K562 (cell line): ENCODE data around the gene KLK15. TPM values are rescaled to one million over a fixed set of nuclear protein-coding genes. Genes with fewer than 3 reads are reported as not detected.

Source experiments
- ATAC-seq: fragments of 200-7000 bp; cut with Tn5 transposase; 3 replicates; pipeline ENCODE4 v1.9.1; 2020; ENCODE audit warnings: moderate library complexity
- BruUV-seq: library from RNA; stranded (reverse); fragments of 400-500 nt; replicated peaks from 2 replicates; lab custom pipeline; 2021; lab: Mats Ljungman, UMichigan
- CTCF ChIA-PET: fragments of 300-600 bp; formaldehyde crosslinking; extraction: SDS; loops from one replicate; lab custom pipeline; 2021; ENCODE audit warnings: low intra/inter-chr PET ratio; lab: Yijun Ruan, JAX
- POLR2A ChIA-PET: fragments of 300-600, 350-650 bp; sonication (Branson Sonifier 250); formaldehyde crosslinking; extraction: SDS; loops from one replicate; lab custom pipeline; 2021; ENCODE audit warnings: antibody characterized with exemption, inconsistent platforms; lab: Yijun Ruan, JAX
- DNase-seq, 4 experiments: peaks; one replicate each; pipeline versions ENCODE4 v3.0.0 to v3.0.0-alpha.2; 2011 to 2018; ENCODE audit warnings: low spot score in 3 of 4, mixed read lengths in 3 of 4; ENCODE audit errors: extremely low read depth in 1 of 4
- FAIRE-seq: peaks from 2 replicates; lab custom pipeline; 2011; peaks lifted over from hg19 to GRCh38; lab: Jason Lieb, UNC
- H2AFZ ChIP-seq: 2 replicates; pipeline ENCODE4 v1.6.0; 2011; ENCODE audit warnings: low read depth, low read length, control low read depth, inconsistent platforms
- H3K27ac ChIP-seq: fragments of 200-600 bp; 3 replicates; pipeline ENCODE4 v1.8.0; 2011; ENCODE audit warnings: low read depth, mild to moderate bottlenecking, control low read depth, inconsistent platforms, low read length, moderate library complexity, mixed read lengths; ENCODE audit errors: extremely low read depth
- H3K27me3 ChIP-seq, 2 experiments: fragments of 300-600 bp in 1 of 2; 2 replicates in 1 of 2; 3 replicates in 1 of 2; pipeline versions ENCODE4 v1.6.0 to v1.8.0; 2011; ENCODE audit warnings: inconsistent platforms in 2 of 2, low read length in 2 of 2, mild to moderate bottlenecking in 1 of 2, mixed read lengths in 1 of 2, moderate library complexity in 1 of 2; ENCODE audit not compliant: control insufficient read depth in 2 of 2, insufficient read depth in 2 of 2
- H3K36me3 ChIP-seq: fragments of 300-600 bp; 3 replicates; pipeline ENCODE4 v1.8.0; 2011; ENCODE audit warnings: mild to moderate bottlenecking, low read length, inconsistent platforms; ENCODE audit not compliant: control insufficient read depth, insufficient read depth
- H3K4me1 ChIP-seq, 2 experiments: fragments of 200-600 bp in 1 of 2; replicated peaks in 1 of 2; 2 replicates in 1 of 2; 3 replicates in 1 of 2; pipeline versions ENCODE4 v1.5.1 to v1.8.0; 2011; ENCODE audit warnings: inconsistent platforms in 2 of 2, low read length in 2 of 2, mild to moderate bottlenecking in 1 of 2, mixed read lengths in 1 of 2, moderate library complexity in 1 of 2; ENCODE audit not compliant: control insufficient read depth in 2 of 2, insufficient read depth in 2 of 2
- H3K4me2 ChIP-seq: 2 replicates; pipeline ENCODE4 v1.6.1; 2011; ENCODE audit warnings: low read length, control low read depth, inconsistent platforms, mixed read lengths; ENCODE audit not compliant: insufficient read depth
- H3K4me3 ChIP-seq: fragments of 200-600 bp; sonication (generic), shearing (Covaris generic); 2 replicates; pipeline ENCODE4 v1.5.1; 2016; ENCODE audit warnings: control low read depth, inconsistent platforms
- H3K79me2 ChIP-seq: fragments of 200-600 bp; 3 replicates; pipeline ENCODE4 v1.8.0; 2011; ENCODE audit warnings: low read length, inconsistent platforms; ENCODE audit not compliant: control insufficient read depth, insufficient read depth
- H3K9ac ChIP-seq, 2 experiments: 2 replicates each; pipeline versions ENCODE4 v1.6.0 to v1.6.1; 2011; ENCODE audit warnings: low read depth in 2 of 2, low read length in 2 of 2, control low read depth in 1 of 2, inconsistent platforms in 1 of 2, mild to moderate bottlenecking in 1 of 2, mixed read lengths in 1 of 2; ENCODE audit not compliant: insufficient read depth in 1 of 2
- H3K9me1 ChIP-seq: one replicate; pipeline ENCODE4 v1.6.0; 2011; ENCODE audit warnings: inconsistent platforms, mild to moderate bottlenecking, low read length, moderate library complexity; ENCODE audit not compliant: control insufficient read depth, insufficient read depth
- H3K9me3 ChIP-seq: replicated peaks from 2 replicates; pipeline ENCODE4 v1.5.1; 2011; ENCODE audit warnings: low read depth, low read length, inconsistent platforms; ENCODE audit not compliant: control insufficient read depth, insufficient read depth
- H4K20me1 ChIP-seq: replicated peaks from 2 replicates; pipeline ENCODE4 v1.6.1; 2011; ENCODE audit warnings: low read length, inconsistent platforms, mixed read lengths; ENCODE audit not compliant: control insufficient read depth, insufficient read depth
- BCOR ChIP-seq: fragments of 450-650 bp; IDR thresholded peaks from 2 replicates; pipeline ENCODE4 v1.6.1; 2016
- ESRRB ChIP-seq: fragments of 250-450 bp; sonication (Bioruptor Pico); IDR thresholded peaks from 2 replicates; pipeline ENCODE4 v1.5.0; 2020; ENCODE audit warnings: mild to moderate bottlenecking, moderate library complexity, borderline replicate concordance
- GATA2 ChIP-seq: sonication (generic); formaldehyde crosslinking; IDR thresholded peaks from 2 replicates; pipeline ENCODE4 v1.4.0; 2020; ENCODE audit warnings: mild to moderate bottlenecking, missing genetic modification reagents
- KLF10 ChIP-seq: fragments of 250-450 bp; sonication (Bioruptor Pico); IDR thresholded peaks from 2 replicates; pipeline ENCODE4 v1.6.1; 2021; ENCODE audit warnings: matching md5 sums
- MCM3 ChIP-seq: fragments of 450-650 bp; IDR thresholded peaks from 2 replicates; pipeline ENCODE4 v1.6.1; 2016
- MXI1 ChIP-seq: IDR thresholded peaks from 2 replicates; pipeline ENCODE4 v1.6.1; 2011; ENCODE audit warnings: low read depth, mild to moderate bottlenecking, improper control_type of control experiment, low read length
- NCOA6 ChIP-seq: fragments of 450-650 bp; IDR thresholded peaks from 2 replicates; pipeline ENCODE4 v1.6.1; 2017; ENCODE audit warnings: mild to moderate bottlenecking
- NFE2L1 ChIP-seq: fragments of 450-650 bp; IDR thresholded peaks from 2 replicates; pipeline ENCODE4 v1.6.1; 2016; ENCODE audit warnings: missing genetic modification characterization, low read depth, mild to moderate bottlenecking, missing compliant biosample characterization, moderate library complexity, borderline replicate concordance
- PHB2 ChIP-seq: fragments of 450-650 bp; IDR thresholded peaks from 2 replicates; pipeline ENCODE4 v1.6.1; 2017; ENCODE audit warnings: low read depth
- POLR2B ChIP-seq: fragments of 450-650 bp; IDR thresholded peaks from 2 replicates; pipeline ENCODE4 v1.6.1; 2018; ENCODE audit warnings: low read depth; ENCODE audit not compliant: partially characterized antibody
- POLR2H ChIP-seq: IDR thresholded peaks from 2 replicates; pipeline ENCODE4 v1.6.1; 2016; ENCODE audit warnings: missing genetic modification characterization, low read depth, mild to moderate bottlenecking, control low read depth, missing compliant biosample characterization, moderate library complexity
- RHOXF2B ChIP-seq: fragments of 250-450 bp; sonication (Bioruptor Pico); conservative IDR thresholded peaks from 2 replicates; pipeline ENCODE4 v1.5.1; 2021
- WHSC1 ChIP-seq: IDR thresholded peaks from one replicate; pipeline ENCODE4 v1.6.1; 2012; ENCODE audit warnings: low read length, control low read depth, inconsistent platforms
- YBX1 ChIP-seq: fragments of 450-650 bp; IDR thresholded peaks from 2 replicates; pipeline ENCODE4 v1.7.1; 2016; ENCODE audit warnings: mild to moderate bottlenecking
- ZNF184 ChIP-seq: sonication (generic); formaldehyde crosslinking; IDR thresholded peaks from 2 replicates; pipeline ENCODE4 v1.5.0; 2020; ENCODE audit warnings: missing genetic modification reagents
- ZNF263 ChIP-seq: sonication (generic); formaldehyde crosslinking; IDR thresholded peaks from 2 replicates; pipeline ENCODE4 v1.8.0; 2022; ENCODE audit warnings: mild to moderate bottlenecking, missing genetic modification reagents, borderline replicate concordance
- ZZZ3 ChIP-seq: fragments of 450-650 bp; IDR thresholded peaks from 2 replicates; pipeline ENCODE4 v1.6.1; 2016; ENCODE audit warnings: antibody characterized with exemption, mild to moderate bottlenecking, moderate library complexity
- WGBS: fragments of 100-300 bp; shearing (Covaris generic); methylation state at CpG from one replicate; pipeline ENCODE4 v1.1.6; 2016; ENCODE audit warnings: low coverage, mixed read lengths; ENCODE audit not compliant: insufficient coverage; ENCODE audit errors: missing lambda C conversion rate; 5-methylcytosine and 5-hydroxymethylcytosine counted together
- in situ Hi-C: fragments of 300-500 bp; cut with MboI; formaldehyde crosslinking; loops from 4 replicates; pipeline ENCODE4 v1.15.0; 2018; ENCODE audit warnings: inconsistent platforms, mixed read lengths
- intact Hi-C: fragments of 100-400 bp; cut with micrococcal nuclease; formaldehyde crosslinking; loops from 2 replicates; pipeline ENCODE4 v1.14.2; 2022
- polyA plus RNA-seq, 8 experiments: library from polyadenylated mRNA; depleted of rRNA in 4 of 8; stranded (reverse) in 5 of 8; unstranded in 3 of 8; fragments of >200 nt; fragmentation: Nextera tagmentation in 2 of 8; fragmentation: Illumina TruSeq in 1 of 8; extraction: Ambion mirVana in 2 of 8; extraction: Trizol in 1 of 8; gene quantifications; 2 replicates each; pipeline versions ENCODE4 v1.2.1 to v1.2.3, GENCODE V29; 2011 to 2014; ENCODE audit warnings: inconsistent platforms in 1 of 8, missing spikeins in 1 of 8
- total RNA-seq, 7 experiments: library from RNA; depleted of rRNA in 6 of 7; stranded (reverse); fragments of >200 nt in 6 of 7; fragmentation: Illumina TruSeq in 2 of 7; extraction: Trizol in 2 of 7; gene quantifications; 2 replicates each; pipeline versions ENCODE4 v1.2.1 to v1.2.3, GENCODE V29; 2011 to 2021; ENCODE audit warnings: low replicate concordance in 1 of 7
- TF ChIP-seq, protein P1 (sequence below): fragments of 200-400 bp; formaldehyde crosslinking; IDR thresholded peaks from 2 replicates; pipeline ENCODE4 v1.6.1; 2017; ENCODE audit warnings: mild to moderate bottlenecking, low read depth, low read length, moderate library complexity
- TF ChIP-seq, protein P2 (sequence below): fragments of 450-650 bp; formaldehyde crosslinking; IDR thresholded peaks from 2 replicates; pipeline ENCODE4 v1.4.0; 2020; ENCODE audit warnings: mild to moderate bottlenecking, moderate library complexity

Gene KLK15
- total and polyA plus RNA-seq, 9 of the 15 experiments (the other 6 are each of a cell fraction or from before 2014, with no cell fraction given) = not detected

DNA sequence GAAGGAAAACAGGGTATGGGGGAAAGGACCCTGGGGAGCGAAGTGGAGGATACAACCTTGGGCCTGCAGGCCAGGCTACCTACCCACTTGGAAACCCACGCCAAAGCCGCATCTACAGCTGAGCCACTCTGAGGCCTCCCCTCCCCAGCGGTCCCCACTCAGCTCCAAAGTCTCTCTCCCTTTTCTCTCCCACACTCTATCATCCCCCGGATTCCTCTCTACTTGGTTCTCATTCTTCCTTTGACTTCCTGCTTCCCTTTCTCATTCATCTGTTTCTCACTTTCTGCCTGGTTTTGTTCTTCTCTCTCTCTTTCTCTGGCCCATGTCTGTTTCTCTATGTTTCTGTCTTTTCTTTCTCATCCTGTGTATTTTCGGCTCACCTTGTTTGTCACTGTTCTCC lies 24.0 kb upstream of the KLK15 start:
- TF ChIP-seq RHOXF2B (CRISPR knock-in tag) = no peak
- no peak for TF ChIP-seq ZNF184 (CRISPR knock-in tag)
- no peak for TF ChIP-seq ESRRB
- no peak for TF ChIP-seq PHB2
- TF ChIP-seq MXI1 = no peak
- TF ChIP-seq POLR2B = no peak
- TF ChIP-seq, protein P1, sequence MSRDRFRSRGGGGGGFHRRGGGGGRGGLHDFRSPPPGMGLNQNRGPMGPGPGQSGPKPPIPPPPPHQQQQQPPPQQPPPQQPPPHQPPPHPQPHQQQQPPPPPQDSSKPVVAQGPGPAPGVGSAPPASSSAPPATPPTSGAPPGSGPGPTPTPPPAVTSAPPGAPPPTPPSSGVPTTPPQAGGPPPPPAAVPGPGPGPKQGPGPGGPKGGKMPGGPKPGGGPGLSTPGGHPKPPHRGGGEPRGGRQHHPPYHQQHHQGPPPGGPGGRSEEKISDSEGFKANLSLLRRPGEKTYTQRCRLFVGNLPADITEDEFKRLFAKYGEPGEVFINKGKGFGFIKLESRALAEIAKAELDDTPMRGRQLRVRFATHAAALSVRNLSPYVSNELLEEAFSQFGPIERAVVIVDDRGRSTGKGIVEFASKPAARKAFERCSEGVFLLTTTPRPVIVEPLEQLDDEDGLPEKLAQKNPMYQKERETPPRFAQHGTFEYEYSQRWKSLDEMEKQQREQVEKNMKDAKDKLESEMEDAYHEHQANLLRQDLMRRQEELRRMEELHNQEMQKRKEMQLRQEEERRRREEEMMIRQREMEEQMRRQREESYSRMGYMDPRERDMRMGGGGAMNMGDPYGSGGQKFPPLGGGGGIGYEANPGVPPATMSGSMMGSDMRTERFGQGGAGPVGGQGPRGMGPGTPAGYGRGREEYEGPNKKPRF = no peak
- no peak for TF ChIP-seq NCOA6
- no peak for TF ChIP-seq BCOR
- no peak for TF ChIP-seq POLR2H (tag)
- TF ChIP-seq ZZZ3 = no peak
- no peak for TF ChIP-seq ZNF263
- TF ChIP-seq, protein P2, sequence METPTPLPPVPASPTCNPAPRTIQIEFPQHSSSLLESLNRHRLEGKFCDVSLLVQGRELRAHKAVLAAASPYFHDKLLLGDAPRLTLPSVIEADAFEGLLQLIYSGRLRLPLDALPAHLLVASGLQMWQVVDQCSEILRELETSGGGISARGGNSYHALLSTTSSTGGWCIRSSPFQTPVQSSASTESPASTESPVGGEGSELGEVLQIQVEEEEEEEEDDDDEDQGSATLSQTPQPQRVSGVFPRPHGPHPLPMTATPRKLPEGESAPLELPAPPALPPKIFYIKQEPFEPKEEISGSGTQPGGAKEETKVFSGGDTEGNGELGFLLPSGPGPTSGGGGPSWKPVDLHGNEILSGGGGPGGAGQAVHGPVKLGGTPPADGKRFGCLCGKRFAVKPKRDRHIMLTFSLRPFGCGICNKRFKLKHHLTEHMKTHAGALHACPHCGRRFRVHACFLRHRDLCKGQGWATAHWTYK (CRISPR knock-in tag) = no peak
- no peak for TF ChIP-seq KLF10 (CRISPR knock-in tag)
- no peak for TF ChIP-seq WHSC1
- no peak for TF ChIP-seq GATA2 (CRISPR knock-in tag)
- no peak for TF ChIP-seq YBX1
- no peak for TF ChIP-seq MCM3
- TF ChIP-seq NFE2L1 (tag) = no peak
- intact Hi-C loops (no loop called here), in situ Hi-C loops (no loop called here)
- BruUV-seq = no TSS peak
- Histone ChIP-seq H3K27ac (no peak overlapping the region), H3K9me1 (no peaks in the 10 kb centered on the region), H3K27me3 (peaks cover 18 to 67% of the 10 kb centered on the region in 2 experiments; a peak in 4 of 5 replicates), H3K9ac (no peak overlapping the region), H3K4me3 (no peak overlapping the region), H2AFZ (no peak overlapping the region), H3K79me2 (no peaks in the 10 kb centered on the region), H3K9me3 (no peaks in the 10 kb centered on the region), H3K4me1 (peaks cover 0 to 4% of the 10 kb centered on the region in 2 experiments; a peak in 2 of 5 replicates), H3K36me3 (no peaks in the 10 kb centered on the region), H3K4me2 (no peak overlapping the region), H4K20me1 (0 out of 2 replicates have a peak, but pooled peaks cover 3% of the 10 kb centered on the region)
- DNase-seq (no peak), FAIRE-seq (no peak), ATAC-seq (no peak)
- ChIA-PET CTCF (no interaction called here), POLR2A (interaction anchor here (0.6 kb wide), 1 partner anchor 24 kb away, joined by 3 read pairs; no protein-coding TSS in a partner anchor)
- 0% methylated on average over 6 of the region's 6 CpGs for WGBS
